Small intestine (tissue), 7 donors: Measurements from ENCODE around the gene TMEM164. TPM values are rescaled to one million over a fixed set of nuclear protein-coding genes. Genes with fewer than 3 reads are reported as not detected.

Experiments used
- DNase-seq, 2 donors: peaks; one replicate each; pipeline versions ENCODE4 v3.0.0 to v3.0.0-alpha.2; 2013
- FAIRE-seq: peaks from 2 replicates; lab custom pipeline; 2012; peaks lifted over from hg19 to GRCh38; lab: Jason Lieb, UNC
- H3K27ac ChIP-seq, 3 donors: one replicate each; pipeline ENCODE4 v1.5.1; 2013; ENCODE audit warnings: low read length in 2 of 3, mild to moderate bottlenecking in 2 of 3, control low read depth in 1 of 3, inconsistent platforms in 1 of 3, low read depth in 1 of 3, moderate library complexity in 1 of 3
- H3K27me3 ChIP-seq, 3 donors: one replicate each; pipeline ENCODE4 v1.6.1; 2013; ENCODE audit warnings: low read length in 3 of 3, inconsistent platforms in 1 of 3; ENCODE audit not compliant: control insufficient read depth in 3 of 3, insufficient read depth in 3 of 3
- H3K36me3 ChIP-seq, 3 donors: one replicate each; pipeline ENCODE4 v1.6.1; 2013; ENCODE audit warnings: low read length in 3 of 3, inconsistent platforms in 1 of 3, low read depth in 1 of 3, mild to moderate bottlenecking in 1 of 3, moderate library complexity in 1 of 3; ENCODE audit not compliant: control insufficient read depth in 3 of 3, insufficient read depth in 2 of 3
- H3K4me1 ChIP-seq, 3 donors: one replicate each; pipeline ENCODE4 v1.6.1; 2013; ENCODE audit warnings: low read length in 2 of 3, inconsistent platforms in 1 of 3, low read depth in 1 of 3, mild to moderate bottlenecking in 1 of 3, moderate library complexity in 1 of 3; ENCODE audit not compliant: control insufficient read depth in 3 of 3, insufficient read depth in 2 of 3
- H3K4me3 ChIP-seq, 3 donors: one replicate each; pipeline ENCODE4 v1.5.1; 2013; ENCODE audit warnings: low read length in 3 of 3, control low read depth in 1 of 3, inconsistent platforms in 1 of 3, low read depth in 1 of 3, mild to moderate bottlenecking in 1 of 3, moderate library complexity in 1 of 3
- H3K9me3 ChIP-seq, 2 donors: one replicate each; pipeline ENCODE4 v1.6.1; 2013; ENCODE audit warnings: low read depth in 1 of 2, low read length in 1 of 2; ENCODE audit not compliant: control insufficient read depth in 2 of 2, insufficient read depth in 1 of 2
- WGBS, 3 donors: extraction: QIAGEN DNeasy Blood & Tissue Kit; methylation state at CpG; one replicate each; pipeline ENCODE4 v1.1.7; 2013; 5-methylcytosine and 5-hydroxymethylcytosine counted together
- polyA plus RNA-seq, 4 donors: library from polyadenylated mRNA; stranded (reverse) in 3 of 4; unstranded in 1 of 4; fragments of 200-250 nt in 3 of 4; fragments of 120-200 nt in 1 of 4; gene quantifications; one replicate each; pipeline versions ENCODE4 v1.2.1 to v1.2.3, GENCODE V29; 2013
- donor health status: healthy with polysubstance abuse.
- donor health status: control.
- donor health status: control.
- donor health status: Bipolar disorder and iron deficiency.
- donor health status: healthy.

The TMEM164 gene
- polyA plus RNA-seq, 4 donors, result 17.0 to 64.6 (median 22.2) TPM

GRCh38 chrX:110037178-110037577, 34.3 kb downstream of the TMEM164 start:
- 56 to 75% (median 71%) methylated on average over 2 of the region's 2 CpGs for WGBS, 3 donors
- DNase-seq, result peak in 1 of 2 donors; percentile 37
- FAIRE-seq, result no peak
- Histone ChIP-seq H3K4me1 (peaks cover 0 to 14% (median 0%) of the 10 kb centered on the region in 3 donors), H3K9me3 (peaks cover 0 to 6% of the 10 kb centered on the region in 2 donors), H3K36me3 (peaks cover 0 to 6% (median 0%) of the 10 kb centered on the region in 3 donors), H3K4me3 (no peak overlapping the region), H3K27ac (peak overlapping the region; percentile 12 to 83 (median 51)), H3K27me3 (no peaks in the 10 kb centered on the region)

DNA sequence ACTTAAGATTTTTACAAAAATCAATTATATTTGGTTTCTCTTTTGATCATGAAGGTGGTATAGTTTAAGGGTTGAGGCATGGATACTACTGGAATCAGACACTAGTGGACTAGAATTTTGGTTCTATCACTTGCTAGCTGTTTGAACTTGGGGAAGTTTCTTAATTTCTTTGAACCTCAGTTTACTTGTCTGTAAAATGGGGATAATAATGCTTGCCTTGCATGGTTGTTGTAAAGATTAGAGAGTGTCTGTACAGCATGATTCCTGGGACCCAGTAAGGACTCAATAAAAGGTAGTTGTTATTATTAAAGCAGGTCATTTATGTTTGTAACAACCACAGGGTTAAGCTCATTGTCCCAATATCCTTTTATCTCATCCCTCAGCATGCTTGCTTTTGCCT, 36.0 kb downstream of the TMEM164 start:
- no peak overlapping the region for H3K27ac ChIP-seq

GRCh38 chrX:110041980-110042379, 39.1 kb downstream of the TMEM164 start:
- Histone ChIP-seq H3K9me3 (peaks cover 0 to 6% of the 10 kb centered on the region in 2 donors), H3K4me1 (peaks cover 0 to 6% (median 2%) of the 10 kb centered on the region in 3 donors), H3K36me3 (peaks cover 0 to 8% (median 0%) of the 10 kb centered on the region in 3 donors), H3K27ac (no peak overlapping the region), H3K27me3 (no peaks in the 10 kb centered on the region), H3K4me3 (no peak overlapping the region)
- DNase-seq (no peak), FAIRE-seq (no peak)
- WGBS, 3 donors, result 57 to 89% (median 80%) methylated on average over 2 of the region's 2 CpGs

More for the DNA sequence above, 36.0 kb downstream of the TMEM164 start:
- Histone ChIP-seq H3K27me3 (no peaks in the 10 kb centered on the region), H3K9me3 (peaks cover 0 to 6% of the 10 kb centered on the region in 2 donors), H3K4me3 (no peak overlapping the region), H3K4me1 (peaks cover 0 to 14% (median 2%) of the 10 kb centered on the region in 3 donors), H3K36me3 (peaks cover 0 to 6% (median 0%) of the 10 kb centered on the region in 3 donors)
- DNase-seq, result no peak
- FAIRE-seq, result no peak

GRCh38 chrX:110042496-110042895, 39.6 kb downstream of the TMEM164 start:
- peaks cover 0 to 2% (median under 1%) of the 10 kb centered on the region in 3 donors for H3K4me1 ChIP-seq
- no peak for FAIRE-seq
- H3K4me3 ChIP-seq, result no peak overlapping the region

DNA sequence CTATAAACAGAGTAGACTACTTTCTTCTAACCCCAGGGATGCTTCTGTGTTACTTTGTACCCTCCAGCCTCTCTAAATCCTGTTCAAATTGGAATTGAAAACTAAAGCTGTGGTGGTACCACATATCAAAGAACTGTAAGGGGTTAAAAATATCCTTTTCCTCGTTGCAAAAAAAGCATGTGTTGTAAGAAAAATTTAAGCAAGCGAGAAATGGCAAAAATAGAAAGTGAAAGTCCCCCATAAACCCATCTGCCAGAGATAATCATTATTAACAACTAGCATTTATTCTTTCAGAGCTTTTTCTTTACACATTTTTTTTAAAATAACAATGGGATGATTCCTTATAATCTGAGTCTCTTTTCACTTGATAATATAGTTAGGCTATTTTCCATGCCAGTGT, 40.6 kb downstream of the TMEM164 start:
- peaks cover 0 to under 1% of the 10 kb centered on the region in 2 donors for H3K9me3 ChIP-seq
- 4 to 15% (median 6%) methylated on average over 2 of the region's 2 CpGs for WGBS, 3 donors
- no peaks in the 10 kb centered on the region for H3K27me3 ChIP-seq
- no peak overlapping the region for H3K4me3 ChIP-seq
- no peak for FAIRE-seq
- H3K4me1 ChIP-seq, result peaks cover 0 to 2% (median 0%) of the 10 kb centered on the region in 3 donors
- H3K36me3 ChIP-seq, result peaks cover 0 to 3% (median 0%) of the 10 kb centered on the region in 3 donors
- no peak overlapping the region for H3K27ac ChIP-seq
- no peak for DNase-seq

More at GRCh38 chrX:110042496-110042895, 39.6 kb downstream of the TMEM164 start:
- Histone ChIP-seq H3K36me3 (peaks cover 0 to 8% (median 0%) of the 10 kb centered on the region in 3 donors), H3K9me3 (peaks cover 0 to 6% of the 10 kb centered on the region in 2 donors), H3K27ac (no peak overlapping the region), H3K27me3 (no peaks in the 10 kb centered on the region)
- DNase-seq, result no peak

DNA sequence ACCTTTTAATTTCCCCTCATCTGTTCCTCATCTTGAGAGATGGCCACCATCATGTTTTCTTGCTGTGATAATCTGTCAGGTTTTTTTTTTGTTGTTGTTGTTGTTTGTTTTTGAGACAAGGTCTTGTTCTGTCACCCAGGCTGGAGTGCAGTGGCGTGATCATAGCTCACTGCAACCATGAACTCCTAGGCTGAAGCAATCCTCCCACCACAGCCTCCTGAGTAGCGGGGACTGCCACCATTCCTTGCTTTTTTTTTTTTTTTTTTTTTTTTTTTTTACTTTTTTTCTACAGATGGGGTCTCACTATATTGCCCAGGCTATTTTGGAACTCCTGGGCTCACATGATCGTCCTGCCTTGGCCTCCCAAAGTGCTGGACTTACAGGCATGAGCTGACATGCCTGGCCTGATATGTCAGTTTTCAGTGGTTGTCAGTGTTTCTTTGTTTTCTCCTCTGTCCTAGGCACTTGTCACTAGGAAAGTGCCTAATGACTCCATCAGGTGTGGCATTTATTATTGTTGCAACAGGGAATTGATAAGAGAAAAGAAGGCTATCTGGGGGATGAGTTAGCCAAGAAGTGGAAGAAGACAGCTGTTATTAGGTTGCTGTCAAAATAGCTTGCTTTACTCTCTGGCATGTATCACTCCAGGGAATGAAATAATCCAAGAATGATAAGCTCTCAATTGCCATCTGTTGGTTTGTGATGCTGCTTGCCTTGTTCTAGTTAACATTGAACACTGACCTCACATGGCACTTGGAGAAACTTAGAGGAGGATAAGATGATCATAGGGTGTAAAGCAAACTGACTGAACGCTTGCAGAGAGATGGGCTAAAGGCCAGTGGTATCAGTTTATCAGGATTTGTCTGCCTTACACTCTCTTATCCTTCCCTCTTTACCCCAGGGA, 41.7 kb downstream of the TMEM164 start:
- FAIRE-seq, result no peak
- DNase-seq, result peak in 1 of 2 donors; percentile 24
- 49 to 85% (median 77%) methylated on average over 4 of the region's 4 CpGs for WGBS, 3 donors
- Histone ChIP-seq H3K9me3 (no peaks in the 10 kb centered on the region), H3K4me3 (no peak overlapping the region), H3K36me3 (peaks cover 0 to 2% (median 0%) of the 10 kb centered on the region in 3 donors), H3K27ac (no peak overlapping the region), H3K4me1 (peaks cover 0 to 2% (median 0%) of the 10 kb centered on the region in 3 donors), H3K27me3 (no peaks in the 10 kb centered on the region)

- peaks cover 0 to 2% (median 0%) of the 10 kb centered on the region in 3 donors for H3K4me1 ChIP-seq
- DNase-seq (no peak), FAIRE-seq (no peak)
- no peaks in the 10 kb centered on the region for H3K9me3 ChIP-seq
- no peak overlapping the region for H3K4me3 ChIP-seq
- WGBS, 3 donors, result 68 to 91% (median 86%) methylated on average over 3 of the region's 3 CpGs
- H3K27me3 ChIP-seq, result no peaks in the 10 kb centered on the region
- peaks cover 0 to 2% (median 0%) of the 10 kb centered on the region in 3 donors for H3K36me3 ChIP-seq
- no peak overlapping the region for H3K27ac ChIP-seq
Measured at GRCh38 chrX:110045421-110045820, 42.5 kb downstream of the TMEM164 start.

DNA sequence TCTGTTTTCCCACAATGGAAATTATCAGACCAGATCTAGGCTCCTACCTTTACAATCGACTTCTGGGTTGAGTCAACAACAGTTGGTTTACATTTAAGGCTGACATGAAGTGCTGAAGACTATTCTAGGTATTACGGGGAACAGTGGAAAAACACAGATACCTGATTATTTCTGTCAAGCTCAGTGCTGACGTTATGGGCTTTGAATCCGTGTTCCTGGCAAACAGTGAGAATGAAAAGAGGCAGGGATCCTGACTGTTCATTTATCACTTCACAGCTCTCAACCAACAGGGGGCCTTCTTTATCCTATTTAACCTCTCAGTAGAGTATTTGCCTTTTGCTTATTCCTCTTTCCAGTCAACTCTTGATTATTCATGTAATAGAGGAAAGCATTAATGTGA, 43.1 kb downstream of the TMEM164 start:
- no peak for FAIRE-seq

More for the DNA sequence above, 43.1 kb downstream of the TMEM164 start:
- no peak for DNase-seq
- Histone ChIP-seq H3K36me3 (peaks cover 0 to 2% (median 0%) of the 10 kb centered on the region in 3 donors), H3K27ac (no peak overlapping the region), H3K4me3 (no peak overlapping the region), H3K9me3 (no peaks in the 10 kb centered on the region), H3K4me1 (peaks cover 0 to 2% (median 0%) of the 10 kb centered on the region in 3 donors), H3K27me3 (no peaks in the 10 kb centered on the region)
- WGBS, 3 donors, result 47 to 77% (median 70%) methylated on average over 4 of the region's 4 CpGs
